ENCODE data around the gene CDHR4. TPM values are rescaled to one million over a fixed set of nuclear protein-coding genes. Genes with fewer than 3 reads are reported as not detected.
A peak's percentile ranks its signal among the peaks of the same experiment; 100 is the strongest.

Gene CDHR4
- total RNA-seq, 1 experiment from 2014 or later, result not detected

- Histone ChIP-seq H3K56ac (ENCODE audit: insufficient read length, low read depth, low read length) (no peak overlapping the region), H3K4me1 (ENCODE audit: insufficient read depth, low read length) (peaks cover 8% of the 10 kb centered on the region; the same call in 1 of the 2 replicates), H2BK12ac (ENCODE audit: insufficient read length, low read depth, low read length) (no peak overlapping the region), H3K27me3 (ENCODE audit: insufficient read depth, low read length) (no peaks in the 10 kb centered on the region; the same call in 1 of the 2 replicates), H3K27ac (ENCODE audit: insufficient read length, low read depth, low read length) (no peak overlapping the region), H2BK15ac (ENCODE audit: low read depth, low read length) (no peak overlapping the region), H2AK5ac (ENCODE audit: insufficient read length, low read length) (no peak overlapping the region), H2BK120ac (ENCODE audit: low read depth, low read length, poor library complexity, severe bottlenecking) (no peak overlapping the region), H4K5ac (ENCODE audit: insufficient read length, low read depth, low read length) (no peak overlapping the region), H4K20me1 (ENCODE audit: control insufficient read depth, insufficient read depth, insufficient read length) (no peaks in the 10 kb centered on the region), H3K79me1 (ENCODE audit: insufficient read depth, low read depth, low read length, poor library complexity, severe bottlenecking) (no peaks in the 10 kb centered on the region), H2AFZ (ENCODE audit: low read length) (no peak overlapping the region), H4K91ac (ENCODE audit: insufficient read length, low read depth, low read length) (no peak overlapping the region), H3T11ph (ENCODE audit: low read length) (no peak overlapping the region), H3K23me2 (ENCODE audit: insufficient read length, low read depth, low read length, poor library complexity, severe bottlenecking) (peaks cover 14% of the 10 kb centered on the region), H2BK20ac (ENCODE audit: low read depth, low read length, poor library complexity, severe bottlenecking) (no peak overlapping the region), H3K18ac (ENCODE audit: insufficient read length, low read depth, low read length) (no peak overlapping the region), H3K14ac (ENCODE audit: insufficient read depth, low read length) (no peak overlapping the region), H3K79me2 (ENCODE audit: insufficient read depth, low read length) (no peaks in the 10 kb centered on the region), H3K9me3 (ENCODE audit: control insufficient read depth, low read depth, low read length) (no peaks in the 10 kb centered on the region), H3K4ac (ENCODE audit: low read depth, low read length) (no peak overlapping the region), H2BK5ac (ENCODE audit: insufficient read length, low read length) (no peak overlapping the region), H3K9ac (ENCODE audit: extremely low read depth, insufficient read length, low read length) (no peak overlapping the region), H4K8ac (replicated peaks; ENCODE audit: insufficient read length, low read depth, low read length) (no peak overlapping the region), H3K23ac (ENCODE audit: insufficient read length, low read depth, low read length) (no peak overlapping the region), H3K4me2 (ENCODE audit: insufficient read depth, insufficient read length, low read length) (no peak overlapping the region)
- Mint-ChIP-seq H3K9me3 (no peaks in the 10 kb centered on the region), H3K36me3 (ENCODE audit: insufficient read depth in 1 of 3, low read depth in 3 of 3) (no peaks in the 10 kb centered on the region), H3K27ac (0 out of 7 replicates have a peak overlapping the region, but pooled peaks of 1 of the 3 experiments have one; percentile 35), H3K27me3 (ENCODE audit: low read depth) (peaks cover 29% of the 10 kb centered on the region), H3K4me1 (peaks cover 25 to 31% of the 10 kb centered on the region in 2 experiments), H3K4me3 (no peak overlapping the region)
- TF ChIP-seq CTCF (conservative IDR thresholded peaks at IDR 0.05), result no peak
- no CpG with 5 or more reads among the region's 2 CpGs for WGBS (ENCODE audit: extremely low coverage, insufficient read length, low lambda C conversion rate)
- no peak for DNase-seq
Measured at GRCh38 chr3:49806850-49807249, 7.2 kb upstream of the CDHR4 start.

Data from H9 (cell line).